Inferior parietal cortex (tissue), 1 donor: Measurements from ENCODE around the gene DUSP6.

Experiments
- DNase-seq: peaks from one replicate; pipeline ENCODE4 v3.0.0-alpha.2; 2016; ENCODE audit errors: extremely low spot score

DUSP6 gene

GRCh38 chr12:89328151-89329030 lies 23.9 kb downstream of the DUSP6 start:
- DNase-seq = no peak

GRCh38 chr12:89327486-89328094 lies 24.7 kb downstream of the DUSP6 start:
- no peak for DNase-seq

- DNase-seq = no peak
Measured at GRCh38 chr12:89326239-89327040, 25.9 kb downstream of the DUSP6 start.

GRCh38 chr12:89325495-89325894 lies 26.8 kb downstream of the DUSP6 start:
- no peak for DNase-seq

- DNase-seq = no peak
Measured at GRCh38 chr12:89324437-89324836, 27.9 kb downstream of the DUSP6 start.

GRCh38 chr12:89323568-89324218 lies 28.6 kb downstream of the DUSP6 start:
- DNase-seq = no peak

GRCh38 chr12:89320735-89321134 lies 31.6 kb downstream of the DUSP6 start:
- DNase-seq = no peak

GRCh38 chr12:89319606-89320005 lies 32.7 kb downstream of the DUSP6 start:
- no peak for DNase-seq

- no peak for DNase-seq
Measured at GRCh38 chr12:89319122-89319521, 33.2 kb downstream of the DUSP6 start.

GRCh38 chr12:89316705-89317139 lies 35.6 kb downstream of the DUSP6 start:
- DNase-seq = no peak

- DNase-seq = no peak
Measured at GRCh38 chr12:89314060-89314761, 38.1 kb downstream of the DUSP6 start.

GRCh38 chr12:89311703-89312293 lies 40.5 kb downstream of the DUSP6 start:
- DNase-seq = no peak

- peak; percentile 55 for DNase-seq
Measured at GRCh38 chr12:89309815-89310214, 42.5 kb downstream of the DUSP6 start.

- no peak for DNase-seq
Measured at GRCh38 chr12:89309440-89309802, 42.9 kb downstream of the DUSP6 start.

- DNase-seq = no peak
Measured at GRCh38 chr12:89307474-89308253, 44.6 kb downstream of the DUSP6 start.

- no peak for DNase-seq
Measured at GRCh38 chr12:89306827-89307473, 45.4 kb downstream of the DUSP6 start.

GRCh38 chr12:89305373-89305772 lies 46.9 kb downstream of the DUSP6 start:
- no peak for DNase-seq

GRCh38 chr12:89299931-89300330 lies 52.4 kb downstream of the DUSP6 start:
- no peak for DNase-seq

- DNase-seq = no peak
Measured at GRCh38 chr12:89299417-89299816, 52.9 kb downstream of the DUSP6 start.
